ENCODE results near the gene SLC32A1.

The SLC32A1 gene

GRCh38 chr20:38726804-38727606, 2.7 kb downstream of the SLC32A1 start:
- no peak for TF ChIP-seq GLIS3 (CRISPR knock-in tag; IDR thresholded peaks at IDR 0.05)
- no peak for TF ChIP-seq ZC3H10 (CRISPR knock-in tag; IDR thresholded peaks at IDR 0.05)
- no peak for TF ChIP-seq ESRRG (CRISPR knock-in tag; IDR thresholded peaks at IDR 0.05)
- TF ChIP-seq CREB5 (CRISPR knock-in tag; IDR thresholded peaks at IDR 0.05; ENCODE audit: low read depth): no peak
- TF ChIP-seq OSR1 (CRISPR knock-in tag; IDR thresholded peaks at IDR 0.05): no peak
- no peak for TF ChIP-seq PPARA (CRISPR knock-in tag; IDR thresholded peaks at IDR 0.05; ENCODE audit: borderline replicate concordance)
- no peak for TF ChIP-seq TOX (CRISPR knock-in tag; IDR thresholded peaks at IDR 0.05; ENCODE audit: borderline replicate concordance)
- no peak for TF ChIP-seq PATZ1 (CRISPR knock-in tag; IDR thresholded peaks at IDR 0.05; ENCODE audit: borderline replicate concordance)
- TF ChIP-seq ARNTL (CRISPR knock-in tag; IDR thresholded peaks at IDR 0.05; ENCODE audit: borderline replicate concordance, low read depth): no peak
- no peak for ATAC-seq

GRCh38 chr20:38727607-38728190, 3.4 kb downstream of the SLC32A1 start:
- no peak for ATAC-seq
- TF ChIP-seq ARNTL (CRISPR knock-in tag; IDR thresholded peaks at IDR 0.05; ENCODE audit: borderline replicate concordance, low read depth) (no peak), ZNF70 (CRISPR knock-in tag; IDR thresholded peaks at IDR 0.05) (no peak), ISL1 (CRISPR knock-in tag; IDR thresholded peaks at IDR 0.05) (no peak), BACH2 (CRISPR knock-in tag; IDR thresholded peaks at IDR 0.05; ENCODE audit: borderline replicate concordance) (no peak), PATZ1 (CRISPR knock-in tag; IDR thresholded peaks at IDR 0.05; ENCODE audit: borderline replicate concordance) (no peak), CSDC2 (CRISPR knock-in tag; IDR thresholded peaks at IDR 0.05) (no peak), RARB (CRISPR knock-in tag; IDR thresholded peaks at IDR 0.05) (no peak), POU6F1 (CRISPR knock-in tag; IDR thresholded peaks at IDR 0.05; ENCODE audit: borderline replicate concordance, low read depth) (no peak), SNAI2 (CRISPR knock-in tag; IDR thresholded peaks at IDR 0.05) (no peak), OSR1 (CRISPR knock-in tag; IDR thresholded peaks at IDR 0.05) (no peak), TCF4 (CRISPR knock-in tag; IDR thresholded peaks at IDR 0.05; ENCODE audit: borderline replicate concordance) (no peak), ZFP3 (CRISPR knock-in tag; IDR thresholded peaks at IDR 0.05) (no peak), CREB5 (CRISPR knock-in tag; IDR thresholded peaks at IDR 0.05; ENCODE audit: low read depth) (no peak), CSRNP3 (CRISPR knock-in tag; IDR thresholded peaks at IDR 0.05) (no peak), ZNF565 (CRISPR knock-in tag; conservative IDR thresholded peaks at IDR 0.05; ENCODE audit: low read depth) (no peak), ZC3H10 (CRISPR knock-in tag; IDR thresholded peaks at IDR 0.05) (no peak)

Data from SK-N-SH treated with all-trans-retinoic acid at 6 μM for 48 hours (cell line).